Progenitor cell of endocrine pancreas (in vitro differentiated cells): ENCODE data around the gene MYLK. TPM values are rescaled to one million over a fixed set of nuclear protein-coding genes. Genes with fewer than 3 reads are reported as not detected.

Experiments used
- DNase-seq: peaks from one replicate; pipeline ENCODE4 v3.0.0; 2021; ENCODE audit warnings: low spot score; ENCODE audit not compliant: unreplicated experiment
- H3K27ac Mint-ChIP-seq: 2 replicates; pipeline ENCODE4 v1.8.0; 2021; ENCODE audit warnings: mild to moderate bottlenecking, moderate library complexity, mixed read lengths
- H3K27me3 Mint-ChIP-seq: 2 replicates; pipeline ENCODE4 v1.8.0; 2021; ENCODE audit warnings: mixed read lengths
- H3K36me3 Mint-ChIP-seq: 2 replicates; pipeline ENCODE4 v1.8.0; 2022; ENCODE audit warnings: mixed read lengths; ENCODE audit not compliant: insufficient read depth
- H3K4me1 Mint-ChIP-seq: 2 replicates; pipeline ENCODE4 v1.8.0; 2021; ENCODE audit warnings: low read depth, mixed read lengths
- H3K4me3 Mint-ChIP-seq: 2 replicates; pipeline ENCODE4 v1.8.0; 2021; ENCODE audit warnings: low read depth, mild to moderate bottlenecking, moderate library complexity, mixed read lengths
- H3K9me3 Mint-ChIP-seq: 2 replicates; pipeline ENCODE4 v1.8.0; 2021; ENCODE audit warnings: low read depth, mixed read lengths
- total RNA-seq: library from RNA; stranded (reverse); gene quantifications from 2 replicates; pipeline ENCODE4 v1.2.1, GENCODE V29; 2021
- TF ChIP-seq, protein P1 (sequence below): fragments of 200-600 bp; sonication (generic); IDR thresholded peaks from one replicate; pipeline ENCODE4 v1.5.0; 2021; ENCODE audit warnings: antibody characterized with exemption, mild to moderate bottlenecking; ENCODE audit not compliant: unreplicated experiment

Gene MYLK
- total RNA-seq, 1 donor from 2014 or later, result 1.1 TPM

DNA sequence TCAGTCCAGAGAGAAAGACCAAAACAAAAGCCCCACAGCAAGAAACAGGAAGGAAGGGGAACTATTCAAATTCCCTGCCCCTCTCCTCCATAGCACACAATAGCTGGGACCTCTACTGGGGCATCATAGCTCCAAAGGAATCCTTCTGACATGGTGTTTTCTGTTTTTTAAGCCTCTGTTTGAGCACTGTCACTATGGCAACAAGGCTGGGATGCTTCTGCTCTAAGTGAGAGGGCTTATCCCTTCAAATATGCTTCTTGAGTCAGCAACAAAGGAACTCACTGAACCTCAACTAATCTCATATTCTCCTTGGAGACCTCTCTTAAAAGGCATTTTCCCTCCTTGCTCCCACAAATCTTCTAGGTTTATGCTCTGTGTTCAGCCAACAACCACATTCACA is 40.5 kb downstream of the MYLK start:
- Mint-ChIP-seq H3K4me3 (no peak overlapping the region), H3K4me1 (no peaks in the 10 kb centered on the region), H3K27ac (no peak overlapping the region), H3K36me3 (no peaks in the 10 kb centered on the region), H3K9me3 (peaks cover 24% of the 10 kb centered on the region), H3K27me3 (no peaks in the 10 kb centered on the region)
- no peak for DNase-seq
- TF ChIP-seq, protein P1, sequence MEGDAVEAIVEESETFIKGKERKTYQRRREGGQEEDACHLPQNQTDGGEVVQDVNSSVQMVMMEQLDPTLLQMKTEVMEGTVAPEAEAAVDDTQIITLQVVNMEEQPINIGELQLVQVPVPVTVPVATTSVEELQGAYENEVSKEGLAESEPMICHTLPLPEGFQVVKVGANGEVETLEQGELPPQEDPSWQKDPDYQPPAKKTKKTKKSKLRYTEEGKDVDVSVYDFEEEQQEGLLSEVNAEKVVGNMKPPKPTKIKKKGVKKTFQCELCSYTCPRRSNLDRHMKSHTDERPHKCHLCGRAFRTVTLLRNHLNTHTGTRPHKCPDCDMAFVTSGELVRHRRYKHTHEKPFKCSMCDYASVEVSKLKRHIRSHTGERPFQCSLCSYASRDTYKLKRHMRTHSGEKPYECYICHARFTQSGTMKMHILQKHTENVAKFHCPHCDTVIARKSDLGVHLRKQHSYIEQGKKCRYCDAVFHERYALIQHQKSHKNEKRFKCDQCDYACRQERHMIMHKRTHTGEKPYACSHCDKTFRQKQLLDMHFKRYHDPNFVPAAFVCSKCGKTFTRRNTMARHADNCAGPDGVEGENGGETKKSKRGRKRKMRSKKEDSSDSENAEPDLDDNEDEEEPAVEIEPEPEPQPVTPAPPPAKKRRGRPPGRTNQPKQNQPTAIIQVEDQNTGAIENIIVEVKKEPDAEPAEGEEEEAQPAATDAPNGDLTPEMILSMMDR, result no peak

DNA sequence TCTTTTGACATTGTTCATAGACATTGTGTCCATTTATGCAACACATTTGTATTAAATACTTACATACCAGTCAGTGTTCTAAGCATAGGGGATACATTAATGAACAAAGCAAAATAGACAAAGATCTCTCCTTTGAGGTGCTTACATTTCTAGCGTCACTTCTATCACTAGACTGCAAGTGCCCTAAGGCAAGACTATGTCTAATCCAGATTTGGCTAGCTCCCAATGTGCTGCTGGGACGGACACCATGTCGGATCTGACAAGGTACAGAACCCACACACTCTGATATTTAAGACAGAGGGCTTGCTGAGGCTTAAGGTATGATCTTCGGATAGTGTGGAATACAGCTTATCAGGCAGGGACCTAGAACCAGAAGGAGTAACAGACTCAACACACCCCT is 41.4 kb downstream of the MYLK start:
- no peak for DNase-seq
- peaks cover 25% of the 10 kb centered on the region for H3K9me3 Mint-ChIP-seq
- H3K27ac Mint-ChIP-seq, result no peak overlapping the region
- TF ChIP-seq, protein P1, result no peak
- no peak overlapping the region for H3K4me3 Mint-ChIP-seq
- H3K36me3 Mint-ChIP-seq, result peaks cover 1% of the 10 kb centered on the region
- H3K4me1 Mint-ChIP-seq, result no peaks in the 10 kb centered on the region
- H3K27me3 Mint-ChIP-seq, result no peaks in the 10 kb centered on the region

DNA sequence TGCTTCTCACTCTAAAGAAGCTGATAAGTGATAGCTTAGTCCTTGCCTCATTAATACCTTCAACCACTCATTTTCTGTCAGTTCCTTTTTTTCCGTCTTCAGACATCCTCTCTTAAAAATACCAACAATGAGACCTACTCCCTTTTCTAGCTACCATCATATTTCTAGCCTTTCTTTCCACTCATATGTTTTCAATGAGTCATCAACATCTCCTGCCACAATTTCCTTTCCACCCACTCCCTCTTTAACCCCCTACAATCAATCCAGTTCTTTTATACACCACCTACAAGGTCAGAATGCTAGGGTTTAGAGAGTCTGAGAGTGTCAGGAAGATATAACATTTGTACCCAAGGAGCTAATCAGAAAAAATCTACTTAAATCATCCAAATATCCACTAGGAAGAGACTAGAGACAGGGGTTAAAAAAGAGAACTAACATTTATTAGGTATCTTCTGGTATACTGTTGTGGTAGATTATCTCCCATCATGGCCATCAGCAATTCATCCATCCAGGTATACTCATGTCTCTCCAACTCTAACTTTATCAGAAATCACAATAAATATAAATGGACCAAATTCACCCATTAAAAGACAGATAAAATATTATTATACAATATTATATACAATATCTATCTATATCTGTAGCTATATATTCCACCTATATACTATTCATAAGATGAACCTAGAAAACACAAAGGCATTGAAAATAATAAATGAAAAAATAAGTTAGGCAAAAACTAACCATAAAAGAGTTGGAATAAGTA is 42.5 kb downstream of the MYLK start:
- Mint-ChIP-seq H3K36me3 (peaks cover 1% of the 10 kb centered on the region), H3K27ac (no peak overlapping the region), H3K4me3 (no peak overlapping the region), H3K9me3 (peaks cover 28% of the 10 kb centered on the region), H3K27me3 (no peaks in the 10 kb centered on the region), H3K4me1 (no peaks in the 10 kb centered on the region)
- DNase-seq, result no peak
- TF ChIP-seq, protein P1, result no peak

DNA sequence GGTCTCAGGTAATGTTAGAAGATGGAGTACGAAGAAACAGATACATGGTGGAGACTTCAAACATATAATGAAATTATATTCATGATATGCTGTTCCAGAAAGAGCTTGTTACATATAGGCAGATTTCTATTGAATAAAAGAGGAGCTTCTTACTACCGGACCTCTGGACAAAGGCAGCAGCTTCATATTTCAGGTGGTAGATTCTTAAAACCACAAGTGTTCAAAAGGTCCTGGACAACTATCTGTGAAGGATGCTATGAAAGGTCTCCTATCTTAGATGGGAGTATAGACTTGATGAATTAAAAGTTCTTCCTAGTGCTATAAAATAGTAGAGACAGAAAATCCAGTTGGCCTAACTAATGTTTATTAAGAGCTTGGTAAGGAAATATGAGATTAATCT is 43.2 kb downstream of the MYLK start:
- Mint-ChIP-seq H3K4me1 (no peaks in the 10 kb centered on the region), H3K9me3 (peaks cover 23% of the 10 kb centered on the region), H3K4me3 (no peak overlapping the region), H3K27me3 (no peaks in the 10 kb centered on the region), H3K36me3 (peaks cover 1% of the 10 kb centered on the region), H3K27ac (no peak overlapping the region)
- TF ChIP-seq, protein P1, result no peak
- no peak for DNase-seq

DNA sequence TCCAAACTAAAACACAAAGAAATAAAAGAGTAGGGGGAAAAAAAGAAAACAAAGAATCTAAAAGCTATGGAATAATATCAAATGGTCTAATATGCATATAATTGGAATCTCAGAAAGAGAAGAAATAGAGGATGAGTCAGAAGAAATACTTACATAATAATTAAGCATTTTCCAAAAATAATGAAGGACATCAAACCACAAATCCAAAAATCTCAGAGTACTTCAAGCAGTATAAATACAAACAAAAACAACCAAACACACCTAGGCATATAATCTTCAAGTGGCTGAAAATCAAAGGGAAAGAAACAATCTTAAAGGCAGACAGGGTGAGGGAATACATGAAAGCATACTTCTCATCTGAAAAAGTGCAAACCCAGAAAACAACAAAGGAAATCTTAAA is 46.3 kb downstream of the MYLK start:
- Mint-ChIP-seq H3K27me3 (no peaks in the 10 kb centered on the region), H3K27ac (no peak overlapping the region), H3K9me3 (peaks cover 23% of the 10 kb centered on the region), H3K4me3 (no peak overlapping the region), H3K4me1 (no peaks in the 10 kb centered on the region), H3K36me3 (peaks cover 1% of the 10 kb centered on the region)
- TF ChIP-seq, protein P1, result no peak
- no peak for DNase-seq
